ENCODE measurements around the gene ASIC1.

- TF ChIP-seq, protein P1, sequence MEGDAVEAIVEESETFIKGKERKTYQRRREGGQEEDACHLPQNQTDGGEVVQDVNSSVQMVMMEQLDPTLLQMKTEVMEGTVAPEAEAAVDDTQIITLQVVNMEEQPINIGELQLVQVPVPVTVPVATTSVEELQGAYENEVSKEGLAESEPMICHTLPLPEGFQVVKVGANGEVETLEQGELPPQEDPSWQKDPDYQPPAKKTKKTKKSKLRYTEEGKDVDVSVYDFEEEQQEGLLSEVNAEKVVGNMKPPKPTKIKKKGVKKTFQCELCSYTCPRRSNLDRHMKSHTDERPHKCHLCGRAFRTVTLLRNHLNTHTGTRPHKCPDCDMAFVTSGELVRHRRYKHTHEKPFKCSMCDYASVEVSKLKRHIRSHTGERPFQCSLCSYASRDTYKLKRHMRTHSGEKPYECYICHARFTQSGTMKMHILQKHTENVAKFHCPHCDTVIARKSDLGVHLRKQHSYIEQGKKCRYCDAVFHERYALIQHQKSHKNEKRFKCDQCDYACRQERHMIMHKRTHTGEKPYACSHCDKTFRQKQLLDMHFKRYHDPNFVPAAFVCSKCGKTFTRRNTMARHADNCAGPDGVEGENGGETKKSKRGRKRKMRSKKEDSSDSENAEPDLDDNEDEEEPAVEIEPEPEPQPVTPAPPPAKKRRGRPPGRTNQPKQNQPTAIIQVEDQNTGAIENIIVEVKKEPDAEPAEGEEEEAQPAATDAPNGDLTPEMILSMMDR (IDR thresholded peaks at IDR 0.05) = no peak
- TF ChIP-seq POLR2A (IDR thresholded peaks at IDR 0.05) = no peak
These were observed 32.3 kb downstream of the ASIC1 start for GRCh38 chr12:50089730-50090129.

Data from adrenal gland (tissue), 5 donors.